HG03575 (cell line): ENCODE results near the gene MINDY4.

ENCODE experiments used
- ATAC-seq: cut with Tn5 transposase; IDR thresholded peaks from one replicate; pipeline ENCODE4 v1.9.1; 2021; ENCODE audit not compliant: unreplicated experiment, insufficient number of reproducible peaks, low FRiP score; ENCODE audit errors: extremely low read depth

The MINDY4 gene

DNA sequence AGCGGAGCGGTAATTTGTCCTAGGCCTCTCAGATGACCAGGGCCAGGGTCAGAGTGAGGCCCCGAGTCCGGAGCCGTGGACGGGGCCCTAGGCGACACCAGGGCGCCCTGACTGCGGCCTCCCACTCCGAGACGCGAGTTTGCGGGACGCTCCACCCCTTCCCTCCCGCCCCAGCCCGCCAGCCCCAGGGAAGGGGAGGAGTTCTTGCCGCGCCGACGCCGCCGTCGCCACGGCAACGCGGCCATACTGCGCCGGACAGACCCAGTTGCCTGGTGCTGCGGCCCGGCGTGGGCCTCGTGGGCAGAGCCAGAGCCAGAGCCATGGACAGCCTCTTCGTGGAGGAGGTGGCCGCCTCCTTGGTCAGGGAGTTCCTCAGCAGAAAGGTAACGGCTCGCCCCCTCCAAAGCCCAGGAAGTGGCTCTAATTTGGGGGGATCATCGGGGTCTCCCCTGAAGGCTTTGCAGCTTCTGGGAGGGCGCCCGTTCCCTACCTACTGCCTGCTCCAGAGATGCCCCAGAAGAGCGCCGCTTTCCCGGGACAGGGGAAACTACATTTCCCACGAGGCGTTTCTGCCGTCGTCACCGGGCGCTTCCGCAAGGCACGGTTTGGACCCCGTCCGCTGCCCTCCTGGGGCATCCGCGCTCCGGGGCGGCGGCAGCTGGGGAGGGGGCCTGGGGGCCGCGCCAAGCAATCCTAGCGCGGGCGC is at the start of gene MINDY4:
Gene MINDY4, plus strand, starts transcription at position 244 of the 706 bp plus-strand sequence. Its CDS starts 77 bp downstream, at position 321.
- ATAC-seq, result no peak

DNA sequence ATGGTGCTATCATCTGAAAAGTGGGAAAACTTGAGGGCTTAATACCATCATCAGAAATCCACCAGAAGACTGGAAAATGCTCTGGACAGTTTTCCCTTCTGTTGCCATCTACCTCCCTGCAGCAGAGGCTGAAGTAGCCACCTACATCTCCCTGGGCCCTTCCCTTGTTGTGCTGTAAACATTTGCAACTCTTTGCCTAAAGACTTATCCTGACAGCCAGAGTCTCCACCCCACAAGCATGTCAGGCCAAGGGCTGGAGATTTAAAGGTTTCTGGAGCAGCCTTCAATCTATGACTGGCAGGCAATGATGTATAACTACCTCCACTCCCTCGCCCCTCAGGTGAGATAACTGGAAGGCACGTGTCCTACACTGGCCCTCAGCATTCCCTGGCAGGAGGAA is 49.0 kb upstream of the MINDY4 start:
- no peak for ATAC-seq

- ATAC-seq, result no peak
Measured at GRCh38 chr7:30722671-30723070, 48.5 kb upstream of the MINDY4 start.

DNA sequence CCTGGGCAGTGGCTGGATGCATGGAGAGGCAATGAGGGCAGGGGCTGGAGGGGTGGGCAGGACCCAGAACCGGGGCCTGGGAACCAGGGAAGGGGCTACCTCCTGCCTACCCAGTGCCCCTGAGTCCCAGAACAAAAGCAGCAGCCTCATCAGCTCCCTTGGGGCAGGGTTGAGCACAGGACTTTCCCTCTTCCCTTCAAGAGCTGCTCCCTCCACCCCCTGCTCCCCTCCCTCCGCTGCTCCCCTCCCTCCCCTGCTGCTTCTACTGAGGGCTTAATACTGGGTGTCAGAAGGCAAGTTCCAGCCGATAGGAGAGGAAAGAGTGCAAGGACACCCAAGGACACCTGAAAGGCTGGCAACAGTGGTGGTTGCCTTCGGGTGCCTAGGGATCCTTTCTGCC is 47.4 kb upstream of the MINDY4 start:
- ATAC-seq, result no peak

DNA sequence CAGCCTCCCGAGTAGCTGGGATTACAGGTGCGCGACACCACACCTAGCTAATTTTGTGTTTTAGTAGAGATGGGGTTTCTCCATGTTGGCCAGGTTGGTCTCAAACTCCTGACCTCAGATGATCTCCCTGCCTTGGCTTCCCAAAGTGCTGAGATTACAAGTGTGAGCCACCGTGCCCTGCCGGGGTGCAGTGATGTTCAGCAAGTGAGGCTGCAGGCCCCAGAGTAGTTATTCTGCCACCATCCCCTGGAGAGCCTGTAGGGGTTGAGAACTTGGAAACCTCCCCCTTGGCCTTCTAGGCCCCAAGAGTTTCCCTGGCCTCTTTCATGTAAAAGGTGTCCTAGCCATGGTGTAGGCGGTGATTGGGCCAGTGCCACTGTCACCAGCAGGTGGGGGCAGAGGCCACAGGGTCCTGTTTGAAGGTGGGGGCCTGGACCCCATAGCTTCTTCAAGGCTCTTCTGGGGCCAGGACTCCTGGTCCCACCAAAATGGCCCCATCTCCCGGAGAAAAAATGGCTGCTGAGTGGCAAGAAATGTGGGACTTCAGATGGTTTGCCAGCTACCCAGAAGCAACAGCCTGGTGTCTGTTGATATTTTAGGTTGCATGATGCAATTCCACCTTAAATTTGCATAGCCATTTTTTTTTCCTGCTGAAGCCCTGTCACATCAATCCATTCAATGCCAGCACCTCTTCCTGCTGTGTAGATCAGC is 44.8 kb upstream of the MINDY4 start:
- ATAC-seq, result no peak

DNA sequence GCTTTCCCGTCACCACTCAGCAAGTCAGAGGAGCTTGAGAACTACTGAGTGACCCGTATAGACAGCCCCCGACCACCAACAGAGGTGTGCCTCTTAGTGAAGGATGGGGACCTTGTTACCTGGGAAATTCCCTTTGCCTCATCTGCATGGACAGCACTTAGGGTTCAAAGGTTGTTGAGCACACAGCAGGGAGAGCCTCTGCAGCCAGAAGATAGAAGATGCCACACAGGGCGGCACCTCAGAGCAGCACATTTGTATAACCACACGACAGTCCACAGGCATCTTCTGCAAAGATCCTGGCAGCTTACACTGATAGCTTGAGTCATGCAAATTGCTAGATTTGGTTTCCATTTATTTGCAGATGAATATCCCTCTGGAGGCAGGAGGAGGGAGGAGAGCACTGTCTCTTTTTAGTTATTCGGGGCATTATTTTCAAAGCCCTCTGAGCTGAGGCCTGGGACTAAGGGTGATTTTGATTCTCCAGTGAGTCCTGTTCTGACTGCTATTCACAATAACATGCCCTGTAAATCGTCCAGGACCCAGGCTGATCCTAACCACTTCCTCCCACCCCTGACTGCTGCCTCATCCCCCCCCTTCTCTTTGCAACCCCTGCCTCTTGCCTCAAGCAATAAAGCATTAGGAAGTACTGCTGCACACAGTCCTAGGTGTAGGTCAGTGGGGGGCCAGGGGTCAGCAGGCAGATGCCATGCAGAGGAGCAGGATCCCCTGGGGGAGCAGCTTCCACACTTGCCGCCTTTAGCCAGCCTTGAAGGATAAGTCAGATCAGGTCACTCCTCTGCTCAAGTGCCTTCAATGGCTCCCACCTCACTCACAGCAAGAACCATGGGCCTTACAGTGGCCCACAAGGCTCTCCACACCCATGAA is 43.9 kb upstream of the MINDY4 start:
- ATAC-seq, result no peak

DNA sequence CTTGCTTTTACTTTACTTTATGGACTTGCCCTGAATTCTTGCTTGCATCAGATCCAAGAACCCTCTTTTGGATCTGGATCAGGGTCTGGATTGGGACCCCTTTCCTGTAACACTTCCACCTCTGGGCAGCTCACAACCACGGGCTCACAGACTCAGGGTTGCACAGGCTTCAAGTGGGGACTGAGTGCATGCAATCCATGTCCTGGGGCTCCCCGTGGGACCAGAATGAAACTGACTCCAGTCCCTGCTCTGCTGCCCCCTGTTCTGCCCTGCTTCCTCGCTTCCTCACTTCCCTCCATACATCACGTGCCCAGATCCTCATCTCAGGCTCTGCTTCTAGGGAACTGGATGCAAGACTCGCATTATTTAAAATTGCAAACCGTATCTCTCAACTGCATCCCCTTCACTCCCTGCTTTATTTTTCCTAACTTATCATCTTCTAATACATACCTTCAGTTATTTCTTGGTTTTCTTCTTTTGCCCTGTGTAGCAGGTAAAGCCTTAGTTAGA is 42.6 kb upstream of the MINDY4 start:
- ATAC-seq, result no peak

GRCh38 chr7:30729642-30730041 is 41.6 kb upstream of the MINDY4 start:
- no peak for ATAC-seq

DNA sequence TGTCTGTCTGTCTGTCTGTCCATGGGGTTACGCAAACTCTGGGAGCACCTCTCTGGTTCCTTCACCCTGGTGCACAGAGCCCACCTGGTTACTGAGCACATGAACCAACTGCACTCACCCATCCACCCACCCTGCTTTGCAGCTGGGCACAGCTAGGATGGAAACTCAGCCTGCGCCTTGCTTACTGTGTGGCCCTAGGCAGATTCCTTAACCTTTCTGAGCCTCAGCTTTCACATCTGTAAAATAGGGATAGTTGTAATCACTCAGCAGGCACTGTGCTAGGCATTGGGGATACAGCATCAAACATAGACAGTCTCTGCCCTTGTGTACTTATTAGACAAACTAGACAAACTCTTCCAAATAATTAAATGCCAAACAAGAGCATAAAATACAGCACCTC is 41.1 kb upstream of the MINDY4 start:
- ATAC-seq, result no peak

- no peak for ATAC-seq
Measured at GRCh38 chr7:30730996-30731395, 40.2 kb upstream of the MINDY4 start.

GRCh38 chr7:30731581-30731980 is 39.6 kb upstream of the MINDY4 start:
- ATAC-seq, result no peak

- ATAC-seq, result no peak
Measured at GRCh38 chr7:30732606-30733005, 38.6 kb upstream of the MINDY4 start.

DNA sequence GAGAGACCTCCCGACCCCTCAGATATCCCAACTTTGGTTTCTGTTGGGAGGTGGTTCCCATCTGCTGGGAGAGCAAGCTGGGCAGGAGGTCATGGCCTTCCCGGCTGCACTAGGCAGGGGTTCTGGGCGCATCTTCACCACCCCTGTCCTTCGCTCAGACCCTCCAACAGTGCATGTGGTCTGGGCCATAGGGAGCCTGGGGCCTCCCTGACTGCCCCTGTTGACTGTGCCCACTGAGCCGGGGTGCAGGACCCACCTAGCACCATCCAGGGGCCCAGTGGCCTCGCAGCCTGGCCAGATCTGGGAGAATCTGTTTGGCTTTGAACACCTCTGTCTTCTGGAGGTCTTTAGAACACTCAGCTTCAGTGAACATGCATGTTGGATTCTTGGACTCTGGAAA is 38.0 kb upstream of the MINDY4 start:
- ATAC-seq, result no peak

DNA sequence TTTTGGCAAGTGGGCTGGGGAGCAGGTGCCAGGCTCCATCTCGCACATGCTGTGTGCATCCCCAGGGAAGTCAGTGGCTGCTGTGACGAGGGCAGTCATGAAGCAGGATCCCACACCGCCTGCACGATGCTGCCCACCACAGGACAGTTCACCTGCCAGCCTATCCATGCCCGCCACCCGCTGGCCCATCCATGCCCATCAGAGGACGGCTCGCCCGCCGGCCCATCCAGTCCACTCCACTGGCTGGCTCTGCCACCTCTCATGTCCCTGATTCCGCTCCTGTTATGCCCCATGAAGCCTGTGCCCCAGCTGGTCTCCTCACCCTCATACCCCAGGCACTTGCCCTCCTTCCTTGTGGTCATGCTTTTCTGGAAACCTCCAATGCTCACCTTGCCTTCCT is 37.5 kb upstream of the MINDY4 start:
- no peak for ATAC-seq

DNA sequence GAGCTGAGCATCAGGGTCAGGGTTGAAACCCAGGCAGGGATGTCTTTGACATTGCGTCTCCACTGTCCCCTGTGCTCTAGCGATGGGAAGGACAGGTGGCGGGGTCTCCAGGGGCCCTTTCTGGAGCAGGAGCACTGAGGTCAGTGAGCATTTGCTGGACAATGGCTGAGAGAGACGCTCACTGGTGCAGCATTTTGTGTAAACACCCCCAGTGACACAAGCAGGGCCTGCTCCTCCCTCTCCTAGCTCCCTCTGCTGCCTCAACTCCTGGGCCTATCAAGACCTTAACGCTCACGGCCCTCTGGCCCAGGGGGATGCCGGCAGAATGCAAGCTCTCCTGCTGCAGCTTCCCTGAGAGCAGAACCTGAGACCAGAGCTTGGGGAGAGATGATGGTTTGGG is 36.7 kb upstream of the MINDY4 start:
- no peak for ATAC-seq

DNA sequence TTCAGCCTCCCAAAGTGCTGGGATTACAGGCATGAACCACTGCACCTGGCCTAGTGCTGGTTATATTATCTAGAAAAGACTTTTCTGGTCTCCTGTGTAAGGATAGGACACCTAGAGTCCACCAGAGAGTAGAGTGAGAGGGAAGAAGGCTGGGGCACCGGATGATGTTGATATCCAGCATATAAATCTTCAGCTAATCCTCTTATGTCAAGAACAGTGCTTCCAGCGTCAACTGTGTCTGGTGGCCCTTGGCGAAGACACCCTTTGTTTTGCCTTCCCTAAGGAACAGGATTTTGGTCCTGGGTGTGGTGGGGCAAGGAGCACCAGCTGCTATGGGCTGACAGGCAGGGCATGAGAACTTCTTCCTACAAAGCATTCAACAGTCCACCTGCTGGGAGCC is 35.6 kb upstream of the MINDY4 start:
- no peak for ATAC-seq

GRCh38 chr7:30736291-30736690 is 34.9 kb upstream of the MINDY4 start:
- ATAC-seq, result no peak

DNA sequence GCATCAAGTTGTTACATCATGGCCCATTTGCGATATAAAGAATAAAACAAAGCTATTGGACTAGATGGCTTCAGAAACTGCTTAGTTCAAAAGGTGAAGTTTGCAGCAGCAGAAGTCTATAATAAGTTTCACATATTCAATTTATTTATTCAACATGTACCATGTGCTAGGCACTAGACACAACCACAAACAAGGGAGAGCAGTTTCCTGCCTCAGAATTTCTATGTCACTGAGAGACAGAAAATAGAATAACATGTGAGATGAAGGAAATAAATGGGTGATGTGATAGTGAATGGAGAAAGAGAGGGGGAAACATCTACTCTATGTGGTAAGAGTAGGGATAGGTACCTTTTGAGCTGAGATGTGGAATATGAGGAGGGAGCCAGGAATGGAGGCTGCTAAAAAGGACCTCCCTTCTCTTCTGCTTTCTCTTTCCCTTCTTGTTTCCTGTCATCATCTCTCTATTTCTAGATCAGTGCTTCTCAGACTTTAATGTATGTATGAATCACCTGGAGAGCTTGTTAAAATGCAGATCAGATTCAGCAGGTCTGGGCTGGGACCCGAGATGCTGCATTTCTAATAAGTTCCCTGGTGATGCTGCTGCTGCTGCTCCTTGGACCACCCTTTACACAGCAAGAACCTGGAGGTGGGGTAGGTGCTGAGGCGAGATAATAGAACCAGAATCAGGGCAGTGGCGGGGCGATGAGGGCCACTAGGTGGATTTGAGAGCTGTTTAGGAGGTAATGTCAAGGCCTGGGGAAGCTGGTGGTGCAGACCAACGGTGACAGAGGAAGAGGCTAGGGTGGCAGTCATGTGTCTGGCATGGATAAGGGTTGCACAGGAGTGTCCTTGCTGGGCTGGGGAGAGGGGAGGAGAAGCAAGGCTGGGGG is 32.9 kb upstream of the MINDY4 start:
- no peak for ATAC-seq

GRCh38 chr7:30739691-30740090 is 31.5 kb upstream of the MINDY4 start:
- no peak for ATAC-seq
